Esophagus (tissue), 2 donors: ENCODE results near the gene CDH5. TPM values are rescaled to one million over a fixed set of nuclear protein-coding genes. Genes with fewer than 3 reads are reported as not detected.

ENCODE experiments used
- H3K27ac ChIP-seq, 2 donors: one replicate each; pipeline ENCODE4 v1.5.1; 2013; ENCODE audit warnings: low read depth in 2 of 2, mild to moderate bottlenecking in 2 of 2, inconsistent platforms in 1 of 2, low read length in 1 of 2, moderate library complexity in 1 of 2
- H3K27me3 ChIP-seq, 2 donors: one replicate each; pipeline ENCODE4 v1.6.1; 2013; ENCODE audit warnings: low read length in 2 of 2, control low read depth in 1 of 2, mild to moderate bottlenecking in 1 of 2; ENCODE audit not compliant: insufficient read depth in 2 of 2, control insufficient read depth in 1 of 2
- H3K36me3 ChIP-seq, 2 donors: one replicate each; pipeline ENCODE4 v1.6.1; 2013; ENCODE audit warnings: low read length in 1 of 2; ENCODE audit not compliant: control insufficient read depth in 2 of 2, insufficient read depth in 2 of 2
- H3K4me1 ChIP-seq, 2 donors: one replicate each; pipeline ENCODE4 v1.6.1; 2013; ENCODE audit warnings: low read length in 1 of 2; ENCODE audit not compliant: control insufficient read depth in 2 of 2, insufficient read depth in 2 of 2
- H3K4me3 ChIP-seq, 2 donors: one replicate each; pipeline ENCODE4 v1.5.1; 2013; ENCODE audit warnings: low read length in 2 of 2, mild to moderate bottlenecking in 2 of 2, low read depth in 1 of 2, moderate library complexity in 1 of 2
- H3K9me3 ChIP-seq, 2 donors: one replicate each; pipeline ENCODE4 v1.6.1; 2013; ENCODE audit warnings: mild to moderate bottlenecking in 2 of 2, low read depth in 1 of 2, low read length in 1 of 2, moderate library complexity in 1 of 2; ENCODE audit not compliant: control insufficient read depth in 2 of 2, insufficient read depth in 1 of 2
- WGBS, 2 donors: extraction: QIAGEN DNeasy Blood & Tissue Kit; methylation state at CpG; one replicate each; pipeline ENCODE4 v1.1.7; 2013; 5-methylcytosine and 5-hydroxymethylcytosine counted together
- polyA plus RNA-seq, 2 donors: library from polyadenylated mRNA; stranded (reverse); fragments of 200-250 nt; gene quantifications; one replicate each; pipeline ENCODE4 v1.2.3, GENCODE V29; 2013
- donor health status: healthy with polysubstance abuse.
- donor health status: Bipolar disorder and iron deficiency.

The CDH5 gene
- polyA plus RNA-seq, 2 donors, result 2.8 to 5.7 TPM

- H3K4me1 ChIP-seq, result peaks cover 4 to 33% of the 10 kb centered on the region in 2 donors
- H3K27ac ChIP-seq, result no peak overlapping the region
- no peaks in the 10 kb centered on the region for H3K36me3 ChIP-seq
- H3K27me3 ChIP-seq, result no peaks in the 10 kb centered on the region
- H3K9me3 ChIP-seq, result no peaks in the 10 kb centered on the region
- WGBS, 2 donors, result 79 to 81% methylated on average over 13 of the region's 13 CpGs
- no peak overlapping the region for H3K4me3 ChIP-seq
Measured at GRCh38 chr16:66363211-66363777, 3.2 kb upstream of the CDH5 start.

- 29 to 43% methylated on average over 16 of the region's 16 CpGs for WGBS, 2 donors
- H3K4me3 ChIP-seq, result no peak overlapping the region
- H3K36me3 ChIP-seq, result no peaks in the 10 kb centered on the region
- peak overlapping the region; percentile 34 to 50 for H3K27ac ChIP-seq
- no peaks in the 10 kb centered on the region for H3K9me3 ChIP-seq
- peaks cover 4 to 32% of the 10 kb centered on the region in 2 donors for H3K4me1 ChIP-seq
- H3K27me3 ChIP-seq, result no peaks in the 10 kb centered on the region
Measured at GRCh38 chr16:66364117-66364958, 2.2 kb upstream of the CDH5 start.

DNA sequence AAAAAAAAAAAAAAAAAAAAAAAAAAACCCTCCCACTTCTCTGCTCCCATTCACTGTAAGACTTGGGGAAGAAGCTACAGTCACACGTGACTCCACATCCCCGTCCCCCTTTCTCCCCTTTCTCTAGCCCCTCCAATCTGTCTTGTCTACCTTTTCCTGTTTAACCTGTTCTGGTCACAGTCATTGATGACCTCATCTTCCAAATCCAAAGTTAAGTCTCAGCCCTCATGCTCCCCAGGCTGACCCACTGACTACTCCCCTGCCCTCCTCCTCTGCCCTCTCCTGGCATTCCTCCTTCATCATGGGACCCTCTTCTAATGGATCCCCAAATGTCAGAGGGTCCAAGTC, 1.6 kb upstream of the CDH5 start:
- Histone ChIP-seq H3K36me3 (no peaks in the 10 kb centered on the region), H3K27me3 (no peaks in the 10 kb centered on the region), H3K4me3 (no peak overlapping the region), H3K9me3 (no peaks in the 10 kb centered on the region), H3K4me1 (peaks cover 0 to 26% of the 10 kb centered on the region in 2 donors), H3K27ac (peak overlapping the region; percentile 36 to 51)
- WGBS, 2 donors, result 27 to 30% methylated on average over 2 of the region's 2 CpGs

- peak overlapping the region in 1 of 2 donors; percentile 54 for H3K27ac ChIP-seq
- peaks cover 0 to 22% of the 10 kb centered on the region in 2 donors for H3K4me1 ChIP-seq
- H3K36me3 ChIP-seq, result no peaks in the 10 kb centered on the region
- H3K27me3 ChIP-seq, result no peaks in the 10 kb centered on the region
- no peaks in the 10 kb centered on the region for H3K9me3 ChIP-seq
- 36 to 38% methylated on average over 4 of the region's 4 CpGs for WGBS, 2 donors
- H3K4me3 ChIP-seq, result no peak overlapping the region
Measured at GRCh38 chr16:66365651-66366050, 840 bp upstream of the CDH5 start.

- peak overlapping the region in 1 of 2 donors; percentile 13 for H3K4me3 ChIP-seq
- no peaks in the 10 kb centered on the region for H3K27me3 ChIP-seq
- no peaks in the 10 kb centered on the region for H3K36me3 ChIP-seq
- H3K27ac ChIP-seq, result peak overlapping the region; percentile 32 to 53
- peaks cover 0 to 22% of the 10 kb centered on the region in 2 donors for H3K4me1 ChIP-seq
- no peaks in the 10 kb centered on the region for H3K9me3 ChIP-seq
- WGBS, 2 donors, result 70 to 73% methylated on average over 11 of the region's 11 CpGs
Measured at GRCh38 chr16:66367968-66368891, 1.7 kb downstream of the CDH5 start.

GRCh38 chr16:66369055-66369592, 2.6 kb downstream of the CDH5 start:
- no peak overlapping the region for H3K4me3 ChIP-seq
- no peaks in the 10 kb centered on the region for H3K36me3 ChIP-seq
- 72 to 76% methylated on average over 5 of the region's 5 CpGs for WGBS, 2 donors
- no peaks in the 10 kb centered on the region for H3K27me3 ChIP-seq
- H3K27ac ChIP-seq, result peak overlapping the region; percentile 11 to 32
- no peaks in the 10 kb centered on the region for H3K9me3 ChIP-seq
- H3K4me1 ChIP-seq, result peaks cover 0 to 20% of the 10 kb centered on the region in 2 donors

- no peaks in the 10 kb centered on the region for H3K27me3 ChIP-seq
- peaks cover 0 to 4% of the 10 kb centered on the region in 2 donors for H3K4me1 ChIP-seq
- WGBS, 2 donors, result 64 to 67% methylated on average over 9 of the region's 9 CpGs
- H3K27ac ChIP-seq, result no peak overlapping the region
- no peaks in the 10 kb centered on the region for H3K9me3 ChIP-seq
- no peak overlapping the region for H3K4me3 ChIP-seq
- H3K36me3 ChIP-seq, result no peaks in the 10 kb centered on the region
Measured at GRCh38 chr16:66370786-66371684, 4.5 kb downstream of the CDH5 start.

GRCh38 chr16:66372078-66372897, 5.8 kb downstream of the CDH5 start:
- Histone ChIP-seq H3K4me1 (no peaks in the 10 kb centered on the region), H3K27ac (no peak overlapping the region), H3K4me3 (no peak overlapping the region), H3K27me3 (no peaks in the 10 kb centered on the region), H3K36me3 (no peaks in the 10 kb centered on the region), H3K9me3 (no peaks in the 10 kb centered on the region)
- 80 to 84% methylated on average over 15 of the region's 15 CpGs for WGBS, 2 donors
